Measurements from ENCODE around the gene HNRNPCL2.
"Not testable (repeated sequence)": the region's sequence is repeated elsewhere in the genome, so short reads cannot be mapped to it uniquely, and the experiment has no call there.

Gene HNRNPCL2

DNA sequence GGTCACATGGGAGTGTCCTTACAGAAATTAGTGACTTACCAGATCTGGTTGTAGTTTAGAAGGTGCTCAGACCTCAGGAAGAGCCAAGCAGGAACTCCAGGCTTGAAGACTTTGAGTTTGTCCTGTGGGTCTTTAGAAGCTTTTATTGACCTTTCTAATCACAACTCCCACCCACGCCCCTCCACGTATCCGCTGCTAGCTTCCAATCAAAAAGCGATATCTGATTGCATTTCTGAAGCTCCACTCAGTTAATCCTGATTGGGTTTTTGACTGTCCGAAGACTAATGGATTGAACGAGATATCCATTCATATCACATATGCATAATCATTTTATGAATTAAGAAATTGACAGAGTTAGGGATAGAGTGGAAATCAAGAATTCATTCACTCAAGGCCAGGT, at the start of gene HNRNPCL2:
Gene HNRNPCL2, minus strand, starts transcription at position 101 of the 400 bp plus-strand sequence. CDS start 454 bp downstream, outside the sequence.
- DNase-seq: not testable (repeated sequence)

DNA sequence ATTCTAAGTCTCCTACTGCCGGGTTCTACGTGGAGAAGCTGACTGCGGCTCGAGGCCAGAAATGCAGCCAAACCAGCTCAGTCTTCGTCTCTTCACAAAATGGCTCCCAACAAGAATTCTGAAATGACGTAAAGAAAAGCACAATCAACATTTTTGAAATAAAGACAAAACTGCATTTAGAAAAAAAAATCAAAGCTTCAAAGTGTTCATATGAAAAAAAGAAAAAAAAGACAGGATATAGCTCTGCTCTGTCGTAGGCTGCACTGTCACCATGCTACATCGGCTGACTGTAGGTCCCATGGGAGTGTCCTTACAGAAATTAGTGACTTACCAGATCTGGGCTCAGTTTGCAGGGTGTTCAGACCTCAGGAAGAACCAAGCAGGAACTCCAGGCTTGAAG, 48.9 kb upstream of the HNRNPCL2 start, which contains the start of gene HNRNPCL4:
Gene HNRNPCL4, minus strand, starts transcription at position 101 of the 400 bp plus-strand sequence. CDS start 164 bp downstream, outside the sequence.
- not testable (repeated sequence) for DNase-seq

DNA sequence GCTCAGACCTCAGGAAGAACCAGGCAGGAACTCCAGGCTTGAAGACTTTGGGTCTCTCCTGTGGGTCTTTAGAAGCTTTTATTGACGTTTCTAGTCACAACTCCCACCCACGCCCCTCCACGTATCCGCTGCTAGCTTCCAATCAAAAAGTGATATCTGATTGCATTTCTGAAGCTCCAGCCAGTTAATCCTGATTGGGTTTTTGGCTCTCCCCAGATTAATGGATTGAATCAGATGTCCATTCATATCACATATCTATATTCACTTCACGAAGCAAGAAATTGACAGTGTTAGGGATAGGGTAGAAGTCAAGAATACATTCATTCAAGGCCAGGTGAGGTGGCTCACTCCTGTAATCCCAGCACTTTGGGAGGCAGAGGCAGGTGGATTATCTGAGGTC, 39.3 kb upstream of the HNRNPCL2 start, which contains the start of gene PRAMEF26:
Gene PRAMEF26, minus strand, starts transcription at position 101 of the 400 bp plus-strand sequence. CDS start 2,914 bp downstream, outside the sequence.
- DNase-seq: not testable (repeated sequence)

DNA sequence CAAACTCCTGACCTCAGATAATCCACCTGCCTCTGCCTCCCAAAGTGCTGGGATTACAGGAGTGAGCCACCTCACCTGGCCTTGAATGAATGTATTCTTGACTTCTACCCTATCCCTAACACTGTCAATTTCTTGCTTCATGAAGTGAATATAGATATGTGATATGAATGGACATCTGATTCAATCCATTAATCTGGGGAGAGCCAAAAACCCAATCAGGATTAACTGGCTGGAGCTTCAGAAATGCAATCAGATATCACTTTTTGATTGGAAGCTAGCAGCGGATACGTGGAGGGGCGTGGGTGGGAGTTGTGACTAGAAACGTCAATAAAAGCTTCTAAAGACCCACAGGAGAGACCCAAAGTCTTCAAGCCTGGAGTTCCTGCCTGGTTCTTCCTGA, 46.2 kb downstream of the HNRNPCL2 start, which contains the start of gene PRAMEF25:
Gene PRAMEF25, plus strand, starts transcription at position 301 of the 400 bp plus-strand sequence. CDS start 2,920 bp downstream, outside the sequence.
- DNase-seq: not testable (repeated sequence)

All from NCI-H2171 (cell line).